Measurements from ENCODE around the gene NCK1. TPM values are rescaled to one million over a fixed set of nuclear protein-coding genes. Genes with fewer than 3 reads are reported as not detected.

Gene NCK1
- total RNA-seq, 2 experiments from 2014 or later: 36.3 to 39.1 TPM

GRCh38 chr3:136994772-136995516, 132.9 kb downstream of the NCK1 start:
- H3K4me3 Mint-ChIP-seq: no peak overlapping the region
- DNase-seq: no peak
- no peak overlapping the region for H3K27ac Mint-ChIP-seq
- H3K9me3 Mint-ChIP-seq (ENCODE audit: insufficient read depth): no peaks in the 10 kb centered on the region
- ChIA-PET POLR2A (no interaction called here), CTCF (interaction anchor here (1.0 kb wide), 1 partner anchor 19 kb away, joined by 4 read pairs; no protein-coding TSS in a partner anchor)
- H3K27me3 Mint-ChIP-seq (ENCODE audit: low read depth): no peaks in the 10 kb centered on the region
- H3K36me3 Mint-ChIP-seq (ENCODE audit: low read depth): no peaks in the 10 kb centered on the region
- no peak for ATAC-seq
- H3K4me1 Mint-ChIP-seq (ENCODE audit: low read depth): no peaks in the 10 kb centered on the region

- no peaks in the 10 kb centered on the region for H3K9me3 Mint-ChIP-seq (ENCODE audit: insufficient read depth)
- H3K36me3 Mint-ChIP-seq (ENCODE audit: low read depth): no peaks in the 10 kb centered on the region
- H3K4me1 Mint-ChIP-seq (ENCODE audit: low read depth): no peaks in the 10 kb centered on the region
- H3K27ac Mint-ChIP-seq: no peak overlapping the region
- ChIA-PET CTCF (interaction anchor here (1.2 kb wide), 1 partner anchor 37 kb away, joined by 3 read pairs; no protein-coding TSS in a partner anchor), POLR2A (no interaction called here)
- H3K4me3 Mint-ChIP-seq: no peak overlapping the region
- no peak for ATAC-seq
- no peak for DNase-seq
- H3K27me3 Mint-ChIP-seq (ENCODE audit: low read depth): no peaks in the 10 kb centered on the region
Observed at GRCh38 chr3:136995652-136996051, 133.6 kb downstream of the NCK1 start.

Other genes with a start within 250 kb of the NCK1 start
- 10 to 100 TPM; 38.7 to 44.7 TPM for gene STAG1, start 109.8 kb upstream of the NCK1 start, total RNA-seq
- under 1 TPM in 1 of 2 experiments, not detected in 1; 0.16 TPM for gene SLC35G2, start 43.1 kb upstream of the NCK1 start, total RNA-seq
- 1 to 10 TPM; 1.6 to 2.1 TPM for gene IL20RB, start 95.8 kb downstream of the NCK1 start, total RNA-seq

All from activated CD8-positive, alpha-beta T cell treated with anti-CD3 and anti-CD28 coated beads, Interleukin-2, amount 10 ng/mL, durations not matched to agents 7 days and 5 days (primary cell).